B cell (primary cell): ENCODE results near the gene BSND.

Source experiments
- CTCF ChIP-seq: fragments of 200-600 bp; IDR thresholded peaks from one replicate; pipeline ENCODE4 v1.8.0; 2022; ENCODE audit warnings: antibody characterized with exemption, mild to moderate bottlenecking
- EZH2 ChIP-seq: IDR thresholded peaks from 2 replicates; pipeline ENCODE4 v1.6.1; 2012; ENCODE audit warnings: borderline replicate concordance, low read depth, mild to moderate bottlenecking, moderate library complexity, low read length; ENCODE audit not compliant: insufficient read depth, poor library complexity, severe bottlenecking

DNA sequence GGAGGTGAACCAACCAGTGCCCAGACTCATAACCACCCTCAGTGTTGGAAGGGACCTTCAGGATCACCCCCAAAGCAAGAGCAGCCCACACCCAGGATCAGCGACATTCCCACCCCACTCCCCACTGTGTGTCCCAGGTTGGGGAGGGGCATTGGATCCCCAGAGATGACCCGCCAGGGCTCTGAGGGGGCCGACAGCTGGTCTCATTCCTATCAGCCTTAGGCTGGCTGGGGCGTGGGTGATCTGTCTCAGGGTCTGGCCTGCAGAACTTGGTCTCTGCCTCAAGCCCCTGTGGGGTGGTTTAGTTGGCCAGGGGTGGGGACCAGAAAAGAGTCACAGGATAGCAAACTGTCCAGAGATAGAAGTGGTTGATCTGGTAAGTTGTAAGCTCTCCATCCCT is 7.8 kb upstream of the BSND start:
- TF ChIP-seq CTCF (no peak), EZH2 (no peak)
